Cardiac atrium fibroblast (primary cell): Measurements from ENCODE around the gene HDAC11. TPM values are rescaled to one million over a fixed set of nuclear protein-coding genes. Genes with fewer than 3 reads are reported as not detected.

Experiments
- total RNA-seq: library from RNA; depleted of rRNA; stranded (reverse); fragments of >200 nt; gene quantifications from 2 replicates; pipeline ENCODE4 v1.2.3, GENCODE V29; 2015

Gene HDAC11, protein sequence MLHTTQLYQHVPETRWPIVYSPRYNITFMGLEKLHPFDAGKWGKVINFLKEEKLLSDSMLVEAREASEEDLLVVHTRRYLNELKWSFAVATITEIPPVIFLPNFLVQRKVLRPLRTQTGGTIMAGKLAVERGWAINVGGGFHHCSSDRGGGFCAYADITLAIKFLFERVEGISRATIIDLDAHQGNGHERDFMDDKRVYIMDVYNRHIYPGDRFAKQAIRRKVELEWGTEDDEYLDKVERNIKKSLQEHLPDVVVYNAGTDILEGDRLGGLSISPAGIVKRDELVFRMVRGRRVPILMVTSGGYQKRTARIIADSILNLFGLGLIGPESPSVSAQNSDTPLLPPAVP
- total RNA-seq, result 8.1 and 11.9 TPM in 2 replicates

DNA sequence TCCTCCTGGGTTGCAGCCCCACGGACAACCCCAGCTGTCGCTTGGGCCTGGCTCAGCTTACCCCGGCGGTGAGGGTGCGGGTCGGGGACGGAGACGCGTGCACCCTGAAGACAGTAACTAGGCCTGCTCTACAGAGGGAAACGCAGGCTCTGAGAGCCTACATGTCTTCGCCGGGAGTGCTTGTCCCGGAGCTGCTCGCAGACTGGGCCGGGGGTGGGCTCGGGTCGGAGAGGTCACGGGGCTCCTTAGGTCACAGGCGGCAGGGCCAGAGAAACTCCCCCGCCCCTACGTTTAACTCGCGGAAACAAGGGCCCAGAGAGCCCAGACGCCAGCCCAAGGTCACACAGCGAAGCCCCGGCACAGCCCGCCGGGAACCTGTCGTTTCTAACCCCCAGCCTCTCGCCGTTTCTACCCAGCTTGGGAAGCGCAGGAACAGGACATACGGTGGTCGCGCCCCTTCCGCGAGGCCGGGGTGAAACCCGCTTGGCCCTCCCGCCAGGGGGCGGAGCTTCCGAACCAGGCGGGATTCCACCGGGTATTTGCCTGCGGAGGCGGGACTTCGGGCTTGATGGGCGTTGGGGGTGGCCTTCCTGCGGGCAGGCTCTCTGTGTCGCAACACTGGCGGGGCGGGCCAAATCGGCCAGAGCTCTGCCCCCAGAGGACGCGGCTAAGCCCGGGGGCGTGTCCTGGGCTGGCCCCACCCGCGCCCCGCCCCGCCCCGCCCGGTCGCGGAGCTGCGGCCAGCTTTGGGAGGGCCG, at the start of gene HDAC11:
Gene HDAC11, plus strand, starts transcription at position 725 of the 758 bp plus-strand sequence. CDS start 42 bp downstream, outside the sequence.

GRCh38 chr3:13548696-13549622, 68.9 kb downstream of the HDAC11 start, which contains the start of gene FBLN2:
Gene FBLN2 (plus strand): TSS chr3:13549125. CDS start chr3:13570356, 21,231 bp downstream.

Other genes with a start within 250 kb of the HDAC11 start
- gene NUP210, start 60.0 kb upstream of the HDAC11 start, total RNA-seq, result 0.54 and 1.3 TPM in 2 replicates
- 485 and 859 TPM in 2 replicates for gene FBLN2, start 68.8 kb downstream of the HDAC11 start, total RNA-seq